C1 segment of cervical spinal cord (tissue), 14 donors: ENCODE data around the gene ZNF24.
A peak's percentile ranks its signal among the peaks of the same experiment; 100 is the strongest.

Source experiments
- DNase-seq, 14 donors: peaks; one replicate each; lab custom pipeline; 2025; lab: John Stamatoyannopoulos, UW

ZNF24 gene

GRCh38 chr18:35343936-35344735 lies at the start of gene ZNF24:
Gene ZNF24 (minus strand): TSS chr18:35344420. CDS start chr18:35340650, 3,770 bp downstream.
- peak; percentile 65 to 95 (median 93) for DNase-seq

- DNase-seq: no peak
Measured at GRCh38 chr18:35393716-35394115, 49.5 kb upstream of the ZNF24 start.

- no peak for DNase-seq
Measured at GRCh38 chr18:35392375-35392774, 48.2 kb upstream of the ZNF24 start.

GRCh38 chr18:35390951-35391700 lies 46.9 kb upstream of the ZNF24 start:
- no peak for DNase-seq

- DNase-seq: no peak
Measured at GRCh38 chr18:35389095-35389618, 44.9 kb upstream of the ZNF24 start.

GRCh38 chr18:35387152-35387571 lies 42.9 kb upstream of the ZNF24 start:
- DNase-seq: no peak

- peak in 10 of 14 donors; percentile 1 to 52 (median 36) for DNase-seq
Measured at GRCh38 chr18:35386600-35387100, 42.4 kb upstream of the ZNF24 start.

GRCh38 chr18:35383136-35383535 lies 38.9 kb upstream of the ZNF24 start:
- no peak for DNase-seq

- no peak for DNase-seq
Measured at GRCh38 chr18:35379421-35379820, 35.2 kb upstream of the ZNF24 start.

GRCh38 chr18:35378574-35378896 lies 34.3 kb upstream of the ZNF24 start:
- DNase-seq: no peak

GRCh38 chr18:35377875-35378573 lies 33.8 kb upstream of the ZNF24 start:
- DNase-seq: no peak

- peak in 12 of 14 donors; percentile 8 to 74 (median 48) for DNase-seq
Measured at GRCh38 chr18:35376742-35377695, 32.8 kb upstream of the ZNF24 start, which contains the start of gene ZNF396. Gene ZNF396 (minus strand): TSS chr18:35377337. CDS start chr18:35374292, 3,045 bp downstream.

- peak in 2 of 14 donors; percentile 13 to 19 for DNase-seq
Measured at GRCh38 chr18:35376393-35376741, 32.1 kb upstream of the ZNF24 start.

- DNase-seq: no peak
Measured at GRCh38 chr18:35374708-35375107, 30.5 kb upstream of the ZNF24 start.

- no peak for DNase-seq
Measured at GRCh38 chr18:35371412-35372195, 27.4 kb upstream of the ZNF24 start.

- no peak for DNase-seq
Measured at GRCh38 chr18:35369126-35369525, 24.9 kb upstream of the ZNF24 start.

- DNase-seq: no peak
Measured at GRCh38 chr18:35368595-35368994, 24.4 kb upstream of the ZNF24 start.

- DNase-seq: no peak
Measured at GRCh38 chr18:35362531-35362930, 18.3 kb upstream of the ZNF24 start.

GRCh38 chr18:35361570-35362321 lies 17.5 kb upstream of the ZNF24 start:
- DNase-seq: no peak
